Panc1 (cell line): ENCODE measurements around the gene MAS1L. TPM values are rescaled to one million over a fixed set of nuclear protein-coding genes. Genes with fewer than 3 reads are reported as not detected.

Experiments used
- ATAC-seq: fragments of 200-7000 bp; cut with Tn5 transposase; 2 replicates; pipeline ENCODE4 v1.9.1; 2020; ENCODE audit warnings: mild to moderate bottlenecking, moderate library complexity
- BruUV-seq: library from RNA; stranded (reverse); fragments of 400-500 nt; replicated peaks from 2 replicates; lab custom pipeline; 2021; lab: Mats Ljungman, UMichigan
- CTCF ChIA-PET: fragments of 300-600 bp; sonication (Branson Sonifier 250); formaldehyde crosslinking; loops from one replicate; lab custom pipeline; 2022; ENCODE audit warnings: antibody characterized with exemption; lab: Charles Lee
- POLR2A ChIA-PET: fragments of 300-600 bp; sonication (Branson Sonifier 250); formaldehyde crosslinking; loops from one replicate; lab custom pipeline; 2022; ENCODE audit warnings: antibody characterized with exemption; lab: Charles Lee
- DNase-seq: peaks from one replicate; pipeline ENCODE4 v3.0.0-alpha.2; 2010; ENCODE audit warnings: low read depth, low spot score
- H3K27ac ChIP-seq: 2 replicates; pipeline ENCODE4 v1.5.1; 2011; ENCODE audit warnings: mild to moderate bottlenecking, low read length, inconsistent platforms
- H3K27me3 ChIP-seq: fragments of 200-500 bp; sonication (Bioruptor generic); 2 replicates; pipeline ENCODE4 v1.6.0; 2014; ENCODE audit warnings: low read length, inconsistent platforms; ENCODE audit not compliant: control insufficient read depth, insufficient read depth
- H3K36me3 ChIP-seq: fragments of 200-500 bp; sonication (Bioruptor generic); 2 replicates; pipeline ENCODE4 v1.5.1; 2014; ENCODE audit warnings: inconsistent platforms, mild to moderate bottlenecking, low read length, moderate library complexity; ENCODE audit not compliant: control insufficient read depth, insufficient read depth
- H3K4me1 ChIP-seq: 2 replicates; pipeline ENCODE4 v1.5.1; 2011; ENCODE audit warnings: inconsistent platforms, mild to moderate bottlenecking, low read length, moderate library complexity; ENCODE audit not compliant: control insufficient read depth, insufficient read depth
- H3K4me3 ChIP-seq, 2 experiments: 2 replicates each; pipeline ENCODE4 v1.5.1; 2011 to 2012; ENCODE audit warnings: low read depth in 2 of 2, low read length in 2 of 2, mild to moderate bottlenecking in 2 of 2, inconsistent platforms in 1 of 2, moderate library complexity in 1 of 2
- H3K9me3 ChIP-seq: fragments of 200-500 bp; sonication (Bioruptor generic); 2 replicates; pipeline ENCODE4 v1.5.1; 2014; ENCODE audit warnings: low read depth, mild to moderate bottlenecking, inconsistent platforms, low read length, moderate library complexity; ENCODE audit not compliant: control insufficient read depth, insufficient read depth
- POLR2AphosphoS5 ChIP-seq: IDR thresholded peaks from 2 replicates; pipeline ENCODE4 v1.6.1; 2012; ENCODE audit warnings: mild to moderate bottlenecking, low read depth, low read length, moderate library complexity
- SIN3A ChIP-seq: IDR thresholded peaks from 2 replicates; pipeline ENCODE4 v1.6.1; 2012; ENCODE audit warnings: low read depth, mild to moderate bottlenecking, low read length, moderate library complexity, borderline replicate concordance; ENCODE audit not compliant: insufficient read depth
- TCF7L2 ChIP-seq: IDR thresholded peaks from 2 replicates; pipeline ENCODE4 v1.6.1; 2011; ENCODE audit warnings: mild to moderate bottlenecking, low read depth, low read length, inconsistent platforms
- in situ Hi-C: cut with HindIII; loops from 2 replicates; pipeline ENCODE4 v1.10.0; 2016; ENCODE audit warnings: low sequenced_read_pairs, low pct_unique_long_range_greater_than_20kb
- intact Hi-C: fragments of 100-400 bp; cut with micrococcal nuclease; formaldehyde crosslinking; loops from one replicate; pipeline ENCODE4 v1.10.0; 2022; ENCODE audit not compliant: unreplicated experiment
- total RNA-seq: library from RNA; stranded (reverse); gene quantifications from one replicate; pipeline ENCODE4 v1.2.1, GENCODE V29; 2021; ENCODE audit not compliant: unreplicated experiment
- TF ChIP-seq, protein P1 (sequence below): fragments of 450-650 bp; IDR thresholded peaks from 2 replicates; pipeline ENCODE4 v1.5.1; 2017; ENCODE audit warnings: mild to moderate bottlenecking
- TF ChIP-seq, protein P2 (sequence below), 2 experiments: IDR thresholded peaks; 2 replicates each; pipeline ENCODE4 v1.6.1; 2011 to 2012; ENCODE audit warnings: low read depth in 2 of 2, control low read depth in 1 of 2, low read length in 1 of 2, mild to moderate bottlenecking in 1 of 2, moderate library complexity in 1 of 2; ENCODE audit not compliant: insufficient read depth in 1 of 2

Gene MAS1L
- total RNA-seq, 1 experiment from 2014 or later: not detected

DNA sequence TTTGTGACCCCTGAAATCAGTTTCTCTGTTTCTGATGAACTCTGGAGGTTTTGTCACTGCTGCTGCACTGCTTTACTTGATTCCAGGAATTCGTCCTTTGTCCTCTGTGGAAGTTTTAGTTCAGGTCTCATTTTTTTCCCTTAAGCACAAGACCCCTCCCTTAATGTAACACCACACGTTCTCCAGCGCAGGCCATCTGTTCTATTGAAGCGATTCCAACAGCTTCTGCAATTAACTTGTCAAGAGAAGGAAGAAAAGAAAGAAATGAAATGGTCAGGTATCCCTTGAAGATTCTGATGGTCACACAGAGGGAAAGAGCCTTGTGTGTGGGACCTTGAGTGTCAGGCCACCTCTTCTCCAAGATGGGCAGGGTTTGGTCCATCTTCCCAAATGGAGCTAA is 7.8 kb upstream of the MAS1L start:
- TF ChIP-seq SIN3A (no peak), TCF7L2 (no peak), POLR2AphosphoS5 (no peak)
- TF ChIP-seq, protein P1, sequence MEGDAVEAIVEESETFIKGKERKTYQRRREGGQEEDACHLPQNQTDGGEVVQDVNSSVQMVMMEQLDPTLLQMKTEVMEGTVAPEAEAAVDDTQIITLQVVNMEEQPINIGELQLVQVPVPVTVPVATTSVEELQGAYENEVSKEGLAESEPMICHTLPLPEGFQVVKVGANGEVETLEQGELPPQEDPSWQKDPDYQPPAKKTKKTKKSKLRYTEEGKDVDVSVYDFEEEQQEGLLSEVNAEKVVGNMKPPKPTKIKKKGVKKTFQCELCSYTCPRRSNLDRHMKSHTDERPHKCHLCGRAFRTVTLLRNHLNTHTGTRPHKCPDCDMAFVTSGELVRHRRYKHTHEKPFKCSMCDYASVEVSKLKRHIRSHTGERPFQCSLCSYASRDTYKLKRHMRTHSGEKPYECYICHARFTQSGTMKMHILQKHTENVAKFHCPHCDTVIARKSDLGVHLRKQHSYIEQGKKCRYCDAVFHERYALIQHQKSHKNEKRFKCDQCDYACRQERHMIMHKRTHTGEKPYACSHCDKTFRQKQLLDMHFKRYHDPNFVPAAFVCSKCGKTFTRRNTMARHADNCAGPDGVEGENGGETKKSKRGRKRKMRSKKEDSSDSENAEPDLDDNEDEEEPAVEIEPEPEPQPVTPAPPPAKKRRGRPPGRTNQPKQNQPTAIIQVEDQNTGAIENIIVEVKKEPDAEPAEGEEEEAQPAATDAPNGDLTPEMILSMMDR: no peak
- TF ChIP-seq, protein P2, sequence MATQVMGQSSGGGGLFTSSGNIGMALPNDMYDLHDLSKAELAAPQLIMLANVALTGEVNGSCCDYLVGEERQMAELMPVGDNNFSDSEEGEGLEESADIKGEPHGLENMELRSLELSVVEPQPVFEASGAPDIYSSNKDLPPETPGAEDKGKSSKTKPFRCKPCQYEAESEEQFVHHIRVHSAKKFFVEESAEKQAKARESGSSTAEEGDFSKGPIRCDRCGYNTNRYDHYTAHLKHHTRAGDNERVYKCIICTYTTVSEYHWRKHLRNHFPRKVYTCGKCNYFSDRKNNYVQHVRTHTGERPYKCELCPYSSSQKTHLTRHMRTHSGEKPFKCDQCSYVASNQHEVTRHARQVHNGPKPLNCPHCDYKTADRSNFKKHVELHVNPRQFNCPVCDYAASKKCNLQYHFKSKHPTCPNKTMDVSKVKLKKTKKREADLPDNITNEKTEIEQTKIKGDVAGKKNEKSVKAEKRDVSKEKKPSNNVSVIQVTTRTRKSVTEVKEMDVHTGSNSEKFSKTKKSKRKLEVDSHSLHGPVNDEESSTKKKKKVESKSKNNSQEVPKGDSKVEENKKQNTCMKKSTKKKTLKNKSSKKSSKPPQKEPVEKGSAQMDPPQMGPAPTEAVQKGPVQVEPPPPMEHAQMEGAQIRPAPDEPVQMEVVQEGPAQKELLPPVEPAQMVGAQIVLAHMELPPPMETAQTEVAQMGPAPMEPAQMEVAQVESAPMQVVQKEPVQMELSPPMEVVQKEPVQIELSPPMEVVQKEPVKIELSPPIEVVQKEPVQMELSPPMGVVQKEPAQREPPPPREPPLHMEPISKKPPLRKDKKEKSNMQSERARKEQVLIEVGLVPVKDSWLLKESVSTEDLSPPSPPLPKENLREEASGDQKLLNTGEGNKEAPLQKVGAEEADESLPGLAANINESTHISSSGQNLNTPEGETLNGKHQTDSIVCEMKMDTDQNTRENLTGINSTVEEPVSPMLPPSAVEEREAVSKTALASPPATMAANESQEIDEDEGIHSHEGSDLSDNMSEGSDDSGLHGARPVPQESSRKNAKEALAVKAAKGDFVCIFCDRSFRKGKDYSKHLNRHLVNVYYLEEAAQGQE (IDR thresholded peaks at IDR 0.05; ENCODE audit: insufficient read depth in 1 of 2, low read depth in 2 of 2, low read length in 1 of 2): no peak
- Histone ChIP-seq H3K27me3 (no peaks in the 10 kb centered on the region; the same call in 1 of the 2 replicates), H3K4me3 (no peak overlapping the region), H3K4me1 (no peaks in the 10 kb centered on the region), H3K9me3 (no peaks in the 10 kb centered on the region), H3K36me3 (no peaks in the 10 kb centered on the region), H3K27ac (no peak overlapping the region)
- no TSS peak for BruUV-seq
- DNase-seq (no peak), ATAC-seq (no peak)
- ChIA-PET POLR2A (no interaction called here), CTCF (no interaction called here)
- in situ Hi-C loops (no loop called here), intact Hi-C loops (no loop called here)

DNA sequence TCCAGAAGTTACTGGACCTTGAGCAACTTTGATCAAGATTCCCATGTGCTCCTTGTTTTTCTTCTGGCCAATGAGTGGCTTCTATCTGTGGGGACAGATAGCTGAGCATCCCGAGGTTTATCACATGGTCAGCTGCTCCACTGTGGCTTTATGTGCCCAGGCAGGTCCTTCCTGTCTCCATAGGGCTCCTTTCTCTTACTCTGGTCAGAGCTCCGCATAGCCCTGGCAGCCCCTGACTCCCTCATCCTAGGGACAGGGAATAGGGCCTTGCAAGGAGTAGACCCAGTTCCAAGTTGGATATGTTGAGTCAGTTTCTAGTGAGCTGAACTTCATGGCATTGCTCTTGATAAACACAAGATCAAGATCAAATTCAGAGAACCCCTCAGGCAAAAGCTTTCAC is 6.4 kb upstream of the MAS1L start:
- TF ChIP-seq TCF7L2: no peak
- TF ChIP-seq, protein P2 (IDR thresholded peaks at IDR 0.05; ENCODE audit: insufficient read depth in 1 of 2, low read depth in 2 of 2, low read length in 1 of 2): no peak
- no peaks in the 10 kb centered on the region for H3K4me1 ChIP-seq
- POLR2A ChIA-PET: no interaction called here
- H3K36me3 ChIP-seq: no peaks in the 10 kb centered on the region
- H3K4me3 ChIP-seq: no peak overlapping the region
- DNase-seq (no peak), ATAC-seq (no peak)
- no peaks in the 10 kb centered on the region; the same call in 1 of the 2 replicates for H3K27me3 ChIP-seq
- in situ Hi-C loops (no loop called here), intact Hi-C loops (no loop called here)
- no peaks in the 10 kb centered on the region for H3K9me3 ChIP-seq
- CTCF ChIA-PET: no interaction called here
- BruUV-seq: no TSS peak
- no peak overlapping the region for H3K27ac ChIP-seq
